Renal cortical epithelial cell (primary cell): ENCODE results near the gene PDZD4. TPM values are rescaled to one million over a fixed set of nuclear protein-coding genes. Genes with fewer than 3 reads are reported as not detected.

Source experiments
- DNase-seq: peaks from one replicate; pipeline ENCODE4 v3.0.0-alpha.2; 2011; ENCODE audit warnings: low read depth
- total RNA-seq: library from RNA; depleted of rRNA; stranded (reverse); fragments of >200 nt; gene quantifications from 2 replicates; pipeline ENCODE4 v1.2.3, GENCODE V29; 2014

Gene PDZD4
- total RNA-seq, 1 donor from 2014 or later, result 0.30 TPM

DNA sequence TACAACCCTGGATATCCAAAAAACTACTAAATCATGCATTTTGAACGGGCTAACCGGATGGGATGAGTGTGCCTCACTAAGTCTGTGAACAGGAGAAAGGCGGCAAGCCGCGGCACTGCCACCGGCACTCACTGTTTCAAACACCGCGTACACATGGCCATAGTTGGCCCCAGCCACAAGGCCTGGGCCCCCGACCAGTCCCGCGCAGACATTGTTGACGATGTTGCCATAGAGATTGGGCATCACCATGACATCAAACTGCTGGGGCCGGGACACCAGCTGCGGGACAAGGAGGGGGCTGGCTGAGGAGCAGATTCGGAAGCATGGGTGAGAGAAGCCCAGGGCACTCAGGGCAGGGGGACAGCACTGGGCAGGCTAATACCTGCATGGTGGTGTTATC is 43.7 kb downstream of the PDZD4 start:
- no peak for DNase-seq

- DNase-seq, result no peak
Observed at GRCh38 chrX:153784325-153784967, 45.9 kb downstream of the PDZD4 start.

DNA sequence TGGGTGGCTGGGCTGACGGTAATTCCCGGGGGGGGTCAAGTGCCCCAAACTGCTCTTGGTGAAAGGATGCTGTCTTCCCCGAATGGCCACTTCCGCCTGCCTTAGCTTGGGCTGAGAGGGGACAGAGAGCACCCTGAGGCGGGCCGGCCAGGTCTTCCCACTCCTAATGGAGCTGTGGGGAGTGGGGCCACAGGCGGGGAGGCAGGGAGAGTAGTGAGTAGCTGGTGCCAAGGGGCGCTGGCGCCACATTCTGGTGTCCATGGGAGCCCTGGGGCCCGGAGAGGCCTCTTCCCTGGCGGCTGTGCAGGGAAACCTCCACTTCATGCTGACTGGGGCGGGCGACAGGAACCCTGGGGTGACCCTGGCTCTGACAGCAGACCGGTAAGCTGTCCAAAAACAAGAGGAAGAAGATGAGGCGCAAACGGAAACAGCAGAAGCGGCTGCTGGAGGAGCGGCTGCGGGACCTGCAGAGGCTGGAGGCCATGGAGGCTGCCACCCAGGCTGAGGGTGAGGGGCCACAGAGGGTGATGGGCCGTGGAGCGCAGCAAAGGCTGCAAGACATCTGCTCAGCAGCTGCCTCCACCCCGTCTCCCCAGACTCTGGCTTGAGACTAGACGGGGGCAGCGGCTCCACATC is 46.8 kb downstream of the PDZD4 start:
- DNase-seq, result no peak

DNA sequence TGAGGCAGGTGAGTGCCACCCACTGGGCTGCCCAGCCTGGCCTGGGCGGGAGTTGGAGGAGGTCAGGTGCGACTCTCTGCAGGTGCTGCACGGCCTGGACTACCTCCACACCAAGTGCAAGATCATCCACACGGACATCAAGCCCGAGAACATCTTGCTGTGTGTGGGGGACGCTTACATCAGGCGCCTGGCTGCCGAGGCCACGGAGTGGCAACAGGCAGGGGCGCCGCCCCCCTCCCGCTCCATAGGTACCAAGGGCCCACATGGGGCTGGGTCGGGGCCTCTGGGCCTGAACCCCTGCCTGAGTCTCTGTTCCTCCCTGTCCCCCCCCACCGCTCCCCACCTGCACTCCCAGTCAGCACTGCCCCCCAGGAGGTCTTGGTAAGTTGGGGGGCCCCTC is 47.5 kb downstream of the PDZD4 start:
- no peak for DNase-seq

DNA sequence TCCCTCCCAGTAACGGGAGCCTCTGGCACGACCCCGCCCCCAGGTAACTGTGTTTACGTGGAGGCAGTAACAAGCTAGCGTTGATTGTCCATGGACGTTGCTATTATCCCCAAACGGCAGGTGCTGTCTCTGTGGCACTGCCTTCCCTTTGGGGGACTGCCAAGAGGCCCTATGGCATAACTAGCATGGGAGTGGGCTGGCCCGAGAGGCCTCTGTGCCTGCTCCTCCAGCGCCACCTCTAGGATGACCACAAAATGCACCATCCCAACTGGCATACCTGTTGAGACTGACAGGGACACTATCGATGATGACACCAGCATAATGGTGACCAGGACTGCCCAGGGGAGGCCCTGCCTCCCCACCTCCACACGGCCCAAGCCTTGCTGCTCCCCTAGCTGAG is 48.0 kb downstream of the PDZD4 start:
- DNase-seq, result no peak

- DNase-seq, result no peak
Observed at GRCh38 chrX:153781428-153782047, 48.8 kb downstream of the PDZD4 start.

- DNase-seq, result no peak
Observed at GRCh38 chrX:153780678-153781427, 49.5 kb downstream of the PDZD4 start, which contains the start of gene SRPK3. SRPK3 (plus strand) TSS chrX:153781041; CDS start chrX:153781087, 46 bp downstream.

DNA sequence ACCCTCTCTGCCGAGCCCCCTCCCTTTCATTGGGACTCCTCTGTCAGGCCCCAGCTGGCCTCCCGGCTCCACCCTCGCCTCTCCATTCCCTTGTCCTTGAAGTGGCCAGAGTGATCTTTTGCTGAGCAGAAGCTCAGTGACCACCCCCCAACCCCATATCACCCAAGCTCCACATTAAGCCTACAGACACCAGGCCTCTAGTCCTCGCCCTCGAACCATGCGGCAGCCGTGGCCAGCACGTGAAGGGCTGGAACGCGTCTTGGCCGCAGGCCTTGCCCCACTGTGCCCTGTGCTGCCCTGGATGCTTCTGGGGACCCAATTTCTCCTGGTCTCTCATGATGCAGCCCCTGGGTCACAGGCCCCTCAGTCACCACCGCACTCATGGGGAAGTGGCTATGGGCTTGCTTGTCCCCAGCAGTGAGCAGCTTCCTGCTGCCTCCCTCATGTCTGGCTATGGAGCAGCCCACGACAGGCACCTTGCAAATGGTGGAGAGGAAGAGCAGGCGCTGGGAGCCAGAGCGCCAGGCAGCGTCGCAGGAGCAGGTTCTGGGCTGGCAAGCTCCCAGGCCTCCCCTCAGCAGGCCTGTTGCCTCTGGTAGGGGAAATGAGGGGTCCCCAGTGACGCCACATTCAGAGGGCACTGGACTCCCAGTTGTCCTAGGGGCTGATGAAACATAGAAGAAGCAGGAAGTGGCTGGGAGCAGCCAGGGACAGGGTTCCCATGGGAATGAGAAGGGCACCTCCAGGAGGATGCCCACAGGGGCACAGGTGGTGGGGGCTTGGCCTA is 50.3 kb downstream of the PDZD4 start:
- no peak for DNase-seq

DNA sequence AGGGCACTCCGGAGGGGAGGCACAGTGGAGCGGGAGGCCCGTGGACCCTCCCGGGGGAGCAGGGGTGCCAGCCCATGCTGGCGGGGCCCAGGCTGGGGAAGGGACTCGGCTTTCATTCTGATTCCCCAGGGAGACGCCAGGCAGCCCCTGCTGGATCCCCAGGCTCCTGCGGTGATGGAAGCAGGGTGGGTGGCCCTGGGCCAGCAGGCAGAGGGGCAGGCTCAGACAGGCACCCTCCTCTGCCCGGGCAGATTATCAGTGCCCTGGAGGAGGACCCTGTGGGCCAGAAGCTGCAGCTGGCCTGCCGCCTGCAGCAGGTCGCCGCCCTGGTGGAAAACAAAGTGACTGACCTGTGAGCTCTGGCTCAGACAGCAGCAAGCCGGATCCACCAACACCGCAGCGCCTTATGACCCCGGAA is 51.7 kb downstream of the PDZD4 start:
- DNase-seq, result no peak

DNA sequence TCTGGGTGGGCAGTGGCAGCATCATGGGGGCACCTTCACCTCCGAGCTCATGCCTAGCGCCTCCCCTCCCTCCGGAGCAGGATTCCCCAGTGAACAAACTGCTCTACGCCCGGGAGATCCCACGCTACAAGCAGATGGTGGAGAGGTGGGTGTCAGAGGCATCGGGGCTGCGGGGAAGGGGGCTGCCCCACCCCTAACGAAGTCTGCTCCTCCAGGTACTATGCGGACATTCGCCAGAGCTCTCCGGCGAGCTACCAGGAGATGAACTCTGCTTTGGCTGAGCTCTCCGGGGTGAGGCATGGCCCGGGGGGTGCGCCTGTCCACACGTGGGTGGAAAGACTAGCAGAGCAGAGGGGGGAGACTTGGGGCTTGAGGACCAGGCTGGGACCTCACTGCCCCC is 52.2 kb downstream of the PDZD4 start:
- no peak for DNase-seq

- DNase-seq, result no peak
Observed at GRCh38 chrX:153777261-153778090, 52.9 kb downstream of the PDZD4 start.

- DNase-seq, result no peak
Observed at GRCh38 chrX:153776611-153777045, 53.7 kb downstream of the PDZD4 start.

GRCh38 chrX:153776120-153776599 is 54.2 kb downstream of the PDZD4 start:
- no peak for DNase-seq

DNA sequence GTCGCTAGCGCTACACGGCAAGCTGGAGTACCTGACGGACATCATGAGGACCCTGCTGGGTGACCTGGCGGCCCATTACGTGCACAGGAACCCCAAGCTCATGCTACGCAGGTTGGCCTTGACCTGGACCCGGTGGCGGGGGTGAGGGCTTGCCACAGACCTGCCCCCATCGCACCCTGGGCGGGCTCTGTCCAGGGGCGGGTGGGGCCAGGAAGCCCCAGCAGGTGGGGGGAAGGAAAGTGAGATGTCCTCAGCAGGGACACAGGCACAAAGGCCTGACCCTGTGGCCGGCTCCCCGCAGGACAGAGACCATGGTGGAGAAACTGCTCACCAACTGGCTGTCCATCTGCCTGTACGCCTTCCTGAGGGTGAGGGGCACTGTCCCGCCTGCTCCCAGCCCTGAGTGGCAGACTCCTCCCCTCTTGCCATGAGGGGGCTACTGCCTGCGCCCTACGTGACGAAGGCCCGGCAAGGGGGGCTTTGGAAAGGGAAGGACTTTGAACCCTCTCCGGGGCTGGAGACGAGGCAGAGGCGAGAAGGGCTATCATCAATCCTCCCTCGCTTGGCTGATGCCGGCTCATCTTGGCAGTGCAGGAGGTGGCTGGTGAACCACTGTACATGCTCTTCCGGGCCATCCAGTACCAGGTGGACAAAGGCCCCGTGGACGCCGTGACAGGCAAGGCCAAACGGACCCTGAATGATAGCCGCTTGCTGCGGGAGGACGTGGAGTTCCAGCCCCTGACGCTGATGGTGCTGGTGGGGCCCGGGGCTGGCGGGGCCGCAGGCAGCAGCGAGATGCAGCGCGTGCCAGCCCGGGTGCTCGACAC is 54.8 kb downstream of the PDZD4 start:
- DNase-seq, result no peak

- DNase-seq, result no peak
Observed at GRCh38 chrX:153774576-153775292, 55.6 kb downstream of the PDZD4 start.

DNA sequence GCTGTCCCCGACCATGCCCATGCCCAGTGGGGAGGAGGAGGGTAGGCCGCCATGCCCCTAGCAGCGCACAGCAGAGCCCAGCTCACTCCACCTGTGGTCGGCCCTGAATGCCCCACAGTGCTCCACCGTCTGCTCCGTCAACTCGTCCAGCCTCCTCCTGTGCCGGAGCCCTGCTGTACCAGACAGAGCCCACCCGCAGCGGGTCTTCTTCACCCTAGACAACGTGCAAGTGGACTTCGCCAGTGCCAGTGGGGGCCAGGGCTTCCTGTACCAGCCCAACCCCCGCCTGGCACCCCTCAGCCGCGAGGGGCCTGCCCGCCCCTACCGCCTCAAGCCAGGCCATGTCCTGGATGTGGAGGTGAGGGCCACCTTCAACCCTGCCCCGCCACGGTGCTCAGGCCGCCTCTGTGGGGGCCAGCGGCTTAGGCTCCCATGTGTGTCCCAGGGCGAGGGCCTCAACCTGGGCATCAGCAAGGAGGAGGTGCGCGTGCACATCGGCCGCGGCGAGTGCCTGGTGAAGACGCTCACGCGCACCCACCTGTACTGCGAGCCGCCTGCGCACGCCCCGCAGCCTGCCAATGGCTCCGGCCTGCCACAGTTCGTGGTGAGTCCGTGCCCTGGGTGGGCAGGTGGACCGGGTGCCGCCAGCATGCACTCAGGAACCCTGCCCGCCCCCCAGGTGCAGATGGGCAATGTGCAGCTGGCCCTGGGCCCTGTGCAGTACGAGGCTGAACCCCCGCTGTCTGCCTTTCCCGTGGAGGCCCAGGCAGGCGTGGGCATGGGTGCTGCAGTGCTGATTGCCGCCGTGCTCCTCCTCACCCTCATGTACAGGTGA is 56.4 kb downstream of the PDZD4 start:
- no peak for DNase-seq

- no peak for DNase-seq
Observed at GRCh38 chrX:153773218-153773611, 57.1 kb downstream of the PDZD4 start.
